HepG2 (cell line): Measurements from ENCODE around the gene IFT80. TPM values are rescaled to one million over a fixed set of nuclear protein-coding genes. Genes with fewer than 3 reads are reported as not detected.

Experiments used
- AFF4 ChIP-seq: sonication (generic); formaldehyde crosslinking; IDR thresholded peaks from 2 replicates; pipeline ENCODE4 v1.4.0; 2020; ENCODE audit warnings: missing genetic modification reagents
- CEBPB ChIP-seq: IDR thresholded peaks from 2 replicates; pipeline ENCODE4 v1.6.1; 2011; ENCODE audit warnings: low read depth, low read length, improper control_type of control experiment, borderline replicate concordance
- DNMT3B ChIP-seq: conservative IDR thresholded peaks from 2 replicates; pipeline ENCODE4 v1.6.1; 2016; ENCODE audit warnings: missing biosample characterization, control low read depth
- HIVEP1 ChIP-seq: sonication (generic); formaldehyde crosslinking; IDR thresholded peaks from 2 replicates; pipeline ENCODE4 v1.4.0; 2020; ENCODE audit warnings: mild to moderate bottlenecking, missing genetic modification reagents
- HOXA3 ChIP-seq: sonication (generic); formaldehyde crosslinking; IDR thresholded peaks from 2 replicates; pipeline ENCODE4 v1.5.0; 2020; ENCODE audit warnings: missing genetic modification reagents
- JUN ChIP-seq: sonication (generic); formaldehyde crosslinking; IDR thresholded peaks from 2 replicates; pipeline ENCODE4 v1.4.0; 2020; ENCODE audit warnings: mild to moderate bottlenecking, missing genetic modification reagents
- KDM2A ChIP-seq: sonication (generic); formaldehyde crosslinking; IDR thresholded peaks from 2 replicates; pipeline ENCODE4 v1.4.0; 2020; ENCODE audit warnings: low read depth, missing genetic modification reagents, borderline replicate concordance
- NR2F1 ChIP-seq, 2 experiments: fragments of 450-650 bp in 1 of 2; formaldehyde crosslinking in 1 of 2; IDR thresholded peaks; 2 replicates each; pipeline versions ENCODE4 v1.5.0 to v1.6.1; 2016 to 2020; ENCODE audit warnings: mild to moderate bottlenecking in 1 of 2, missing compliant biosample characterization in 1 of 2, missing genetic modification reagents in 1 of 2, moderate library complexity in 1 of 2
- PAXIP1 ChIP-seq: sonication (generic); formaldehyde crosslinking; conservative IDR thresholded peaks from 2 replicates; pipeline ENCODE4 v1.4.0; 2020; ENCODE audit warnings: mild to moderate bottlenecking, missing genetic modification reagents, moderate library complexity
- PHF21A ChIP-seq: sonication (generic); formaldehyde crosslinking; IDR thresholded peaks from 2 replicates; pipeline ENCODE4 v1.5.0; 2020; ENCODE audit warnings: mild to moderate bottlenecking, missing genetic modification reagents
- PITX1 ChIP-seq: sonication (generic); formaldehyde crosslinking; IDR thresholded peaks from 2 replicates; pipeline ENCODE4 v1.5.1; 2020; ENCODE audit warnings: mild to moderate bottlenecking, missing genetic modification reagents
- YY1 ChIP-seq: IDR thresholded peaks from 2 replicates; pipeline ENCODE4 v1.6.1; 2011; ENCODE audit warnings: low read length, low read depth, moderate library complexity, mild to moderate bottlenecking; ENCODE audit not compliant: insufficient read depth, insufficient replicate concordance
- ZNF12 ChIP-seq: sonication (generic); formaldehyde crosslinking; IDR thresholded peaks from 2 replicates; pipeline ENCODE4 v1.5.0; 2020; ENCODE audit warnings: missing genetic modification reagents
- ZNF513 ChIP-seq: sonication (generic); formaldehyde crosslinking; conservative IDR thresholded peaks from 2 replicates; pipeline ENCODE4 v1.5.0; 2020; ENCODE audit warnings: missing genetic modification reagents
- ZXDC ChIP-seq: sonication (generic); formaldehyde crosslinking; IDR thresholded peaks from 2 replicates; pipeline ENCODE4 v1.5.0; 2020; ENCODE audit warnings: mild to moderate bottlenecking, missing genetic modification reagents
- polyA plus RNA-seq, 8 experiments: library from polyadenylated mRNA; depleted of rRNA in 3 of 8; stranded (reverse) in 7 of 8; unstranded in 1 of 8; fragments of >200 nt; fragmentation: Illumina TruSeq in 4 of 8; extraction: Trizol in 4 of 8; gene quantifications; 2 replicates each; pipeline versions ENCODE4 v1.2.1 to v1.2.3, GENCODE V29; 2011 to 2016; ENCODE audit warnings: low read depth in 4 of 8, missing spikeins in 1 of 8, mixed read lengths in 1 of 8; ENCODE audit not compliant: insufficient read depth in 1 of 8
- total RNA-seq, 5 experiments: library from RNA; depleted of rRNA; stranded (reverse); fragments of >200 nt; fragmentation: Illumina TruSeq; extraction: Trizol; gene quantifications; 2 replicates each; pipeline ENCODE4 v1.2.3, GENCODE V29; 2016; ENCODE audit warnings: low read depth in 1 of 5

Gene IFT80
- total and polyA plus RNA-seq, 2 of the 13 experiments (the other 11 are each of a cell fraction or from before 2014, with no cell fraction given): 11.4 to 15.7 TPM

DNA sequence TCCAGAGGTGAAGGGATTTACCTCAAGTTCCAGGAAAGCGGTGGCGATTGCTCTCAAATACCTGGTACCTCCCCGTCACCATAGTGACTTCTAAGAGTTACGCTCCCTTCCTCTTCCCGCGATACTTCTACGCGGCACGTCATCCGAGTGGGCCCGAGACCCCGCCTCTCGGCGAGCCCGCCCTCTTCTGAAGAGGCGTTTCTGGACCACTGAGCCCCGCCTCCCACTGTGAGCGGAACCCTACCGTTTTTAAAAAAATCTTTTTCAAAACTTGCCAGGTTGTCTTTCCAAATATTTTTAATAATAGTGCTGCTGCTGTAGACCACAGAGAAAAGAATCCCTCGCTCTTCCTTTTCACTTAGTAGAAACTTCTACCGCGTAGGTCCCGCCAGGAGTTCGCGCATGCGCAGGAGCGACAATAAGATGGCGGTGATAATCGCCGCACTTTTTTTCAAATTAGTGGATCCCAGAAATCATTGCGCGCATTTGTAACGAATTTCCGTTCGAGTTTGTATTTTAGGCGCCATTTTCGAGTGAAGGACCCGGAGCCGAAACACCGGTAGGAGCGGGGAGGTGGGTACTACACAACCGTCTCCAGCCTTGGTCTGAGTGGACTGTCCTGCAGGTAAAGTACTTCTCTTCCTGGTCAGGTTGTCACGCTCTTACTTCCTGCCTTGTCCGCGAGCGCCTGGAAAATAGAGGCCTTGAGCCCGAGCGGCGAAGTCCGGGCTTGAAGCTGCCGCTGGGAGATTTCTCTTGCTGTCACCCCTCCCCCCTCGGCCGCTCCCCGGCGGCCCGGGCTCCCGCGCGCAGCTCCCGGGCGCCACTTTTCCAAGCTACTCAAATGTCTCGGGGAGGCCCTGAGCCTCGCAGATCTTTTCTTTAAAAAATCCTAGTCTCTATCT, at the start of gene IFT80, which contains the start of gene SMC4 (continued):
- TF ChIP-seq DNMT3B: no peak
- TF ChIP-seq NR2F1 (CRISPR knock-in tag; IDR thresholded peaks at IDR 0.05): no peak
- TF ChIP-seq ZNF513 (CRISPR knock-in tag): no peak
- TF ChIP-seq HOXA3 (CRISPR knock-in tag): peak; percentile 97
- TF ChIP-seq PAXIP1 (CRISPR knock-in tag): no peak
- no peak for TF ChIP-seq JUN
- no peak for TF ChIP-seq AFF4
- TF ChIP-seq PHF21A (CRISPR knock-in tag): 0 out of 2 replicates have a peak, but pooled peaks have one; percentile 17
- TF ChIP-seq ZNF12 (CRISPR knock-in tag): no peak
- TF ChIP-seq KDM2A: peak; percentile 36; the same call in 1 of the 2 replicates
- no peak for TF ChIP-seq ZXDC
- TF ChIP-seq PITX1 (CRISPR knock-in tag): no peak
- no peak for TF ChIP-seq HIVEP1 (CRISPR knock-in tag)
- TF ChIP-seq CEBPB: no peak
- TF ChIP-seq YY1: peak; percentile 90
